ENCODE measurements around the gene RNASE11.

DNA sequence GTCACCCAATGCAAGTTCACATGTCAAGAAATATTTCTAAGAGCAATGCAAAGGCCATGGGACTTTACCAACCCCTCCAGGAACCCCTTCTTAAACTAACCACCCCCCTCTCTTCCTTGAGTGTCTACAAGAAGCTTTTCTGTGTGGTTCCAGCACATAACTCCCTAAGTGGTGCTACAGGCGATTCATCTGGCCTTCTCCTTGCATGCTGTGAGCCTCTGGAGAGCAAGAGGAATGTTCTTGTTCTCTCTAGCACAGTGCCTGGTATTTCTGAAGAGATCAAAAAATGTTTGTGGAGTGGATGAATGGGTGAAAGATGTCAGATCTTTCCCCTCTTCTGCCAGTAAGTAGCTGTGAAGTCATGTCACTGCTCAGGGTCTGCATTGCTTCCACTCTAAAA lies 9.3 kb upstream of the RNASE11 start:
- TF ChIP-seq CTCF (IDR thresholded peaks at IDR 0.05), result no peak
- TF ChIP-seq POLR2A (IDR thresholded peaks at IDR 0.05), result no peak
